Chondrocyte (in vitro differentiated cells): ENCODE results near the gene PDCD4. TPM values are rescaled to one million over a fixed set of nuclear protein-coding genes. Genes with fewer than 3 reads are reported as not detected.

Source experiments
- DNase-seq: peaks from one replicate; pipeline ENCODE4 v3.0.0; 2021; ENCODE audit warnings: mixed read lengths, low spot score
- H3K27ac Mint-ChIP-seq: one replicate; pipeline ENCODE4 v1.8.0; 2021; ENCODE audit warnings: mild to moderate bottlenecking, moderate library complexity, mixed read lengths; ENCODE audit not compliant: unreplicated experiment
- H3K27me3 Mint-ChIP-seq: 2 replicates; pipeline ENCODE4 v1.8.0; 2021; ENCODE audit warnings: low read depth, mixed read lengths
- H3K36me3 Mint-ChIP-seq: 2 replicates; pipeline ENCODE4 v1.8.0; 2021; ENCODE audit warnings: low read depth, mixed read lengths
- H3K4me1 Mint-ChIP-seq: 2 replicates; pipeline ENCODE4 v1.8.0; 2021; ENCODE audit warnings: low read depth, mild to moderate bottlenecking, mixed read lengths
- H3K4me3 Mint-ChIP-seq: one replicate; pipeline ENCODE4 v1.8.0; 2021; ENCODE audit warnings: mild to moderate bottlenecking, moderate library complexity, mixed read lengths; ENCODE audit not compliant: unreplicated experiment
- H3K9me3 Mint-ChIP-seq: 2 replicates; pipeline ENCODE4 v1.8.0; 2021; ENCODE audit warnings: low read depth, mixed read lengths
- total RNA-seq: library from RNA; stranded (reverse); gene quantifications from 3 replicates; pipeline ENCODE4 v1.2.1, GENCODE V29; 2021
- TF ChIP-seq, protein P1 (sequence below): fragments of 200-600 bp; sonication (generic); IDR thresholded peaks from 2 replicates; pipeline ENCODE4 v1.5.0; 2021; ENCODE audit warnings: antibody characterized with exemption, mild to moderate bottlenecking, moderate library complexity

PDCD4 gene
- total RNA-seq, 1 donor from 2014 or later, result 80.3 TPM

DNA sequence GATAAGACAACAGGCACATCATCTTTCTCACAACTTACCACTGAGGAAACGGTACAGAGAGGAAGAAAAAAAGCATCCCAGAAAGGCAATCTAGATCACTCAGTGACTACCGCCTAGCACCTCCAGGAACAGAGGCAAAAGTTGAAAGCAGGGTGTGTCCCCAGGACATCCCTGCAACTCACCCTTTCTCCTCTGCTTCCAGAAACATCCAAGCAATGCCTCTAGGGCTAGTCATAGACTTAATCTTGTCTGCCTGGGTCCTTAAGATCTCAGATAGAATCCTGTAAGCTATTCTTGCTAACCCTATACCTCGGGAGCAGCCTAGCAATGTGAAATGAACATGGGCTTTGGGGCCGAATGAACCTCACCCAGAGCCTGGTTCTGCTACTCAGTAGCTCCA, 18.8 kb upstream of the PDCD4 start:
- H3K4me3 Mint-ChIP-seq, result no peak overlapping the region
- peaks cover 9% of the 10 kb centered on the region for H3K4me1 Mint-ChIP-seq
- TF ChIP-seq, protein P1, sequence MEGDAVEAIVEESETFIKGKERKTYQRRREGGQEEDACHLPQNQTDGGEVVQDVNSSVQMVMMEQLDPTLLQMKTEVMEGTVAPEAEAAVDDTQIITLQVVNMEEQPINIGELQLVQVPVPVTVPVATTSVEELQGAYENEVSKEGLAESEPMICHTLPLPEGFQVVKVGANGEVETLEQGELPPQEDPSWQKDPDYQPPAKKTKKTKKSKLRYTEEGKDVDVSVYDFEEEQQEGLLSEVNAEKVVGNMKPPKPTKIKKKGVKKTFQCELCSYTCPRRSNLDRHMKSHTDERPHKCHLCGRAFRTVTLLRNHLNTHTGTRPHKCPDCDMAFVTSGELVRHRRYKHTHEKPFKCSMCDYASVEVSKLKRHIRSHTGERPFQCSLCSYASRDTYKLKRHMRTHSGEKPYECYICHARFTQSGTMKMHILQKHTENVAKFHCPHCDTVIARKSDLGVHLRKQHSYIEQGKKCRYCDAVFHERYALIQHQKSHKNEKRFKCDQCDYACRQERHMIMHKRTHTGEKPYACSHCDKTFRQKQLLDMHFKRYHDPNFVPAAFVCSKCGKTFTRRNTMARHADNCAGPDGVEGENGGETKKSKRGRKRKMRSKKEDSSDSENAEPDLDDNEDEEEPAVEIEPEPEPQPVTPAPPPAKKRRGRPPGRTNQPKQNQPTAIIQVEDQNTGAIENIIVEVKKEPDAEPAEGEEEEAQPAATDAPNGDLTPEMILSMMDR, result no peak
- no peak for DNase-seq
- H3K27ac Mint-ChIP-seq, result no peak overlapping the region
- H3K27me3 Mint-ChIP-seq, result no peaks in the 10 kb centered on the region
- H3K36me3 Mint-ChIP-seq, result no peaks in the 10 kb centered on the region
- no peaks in the 10 kb centered on the region for H3K9me3 Mint-ChIP-seq

DNA sequence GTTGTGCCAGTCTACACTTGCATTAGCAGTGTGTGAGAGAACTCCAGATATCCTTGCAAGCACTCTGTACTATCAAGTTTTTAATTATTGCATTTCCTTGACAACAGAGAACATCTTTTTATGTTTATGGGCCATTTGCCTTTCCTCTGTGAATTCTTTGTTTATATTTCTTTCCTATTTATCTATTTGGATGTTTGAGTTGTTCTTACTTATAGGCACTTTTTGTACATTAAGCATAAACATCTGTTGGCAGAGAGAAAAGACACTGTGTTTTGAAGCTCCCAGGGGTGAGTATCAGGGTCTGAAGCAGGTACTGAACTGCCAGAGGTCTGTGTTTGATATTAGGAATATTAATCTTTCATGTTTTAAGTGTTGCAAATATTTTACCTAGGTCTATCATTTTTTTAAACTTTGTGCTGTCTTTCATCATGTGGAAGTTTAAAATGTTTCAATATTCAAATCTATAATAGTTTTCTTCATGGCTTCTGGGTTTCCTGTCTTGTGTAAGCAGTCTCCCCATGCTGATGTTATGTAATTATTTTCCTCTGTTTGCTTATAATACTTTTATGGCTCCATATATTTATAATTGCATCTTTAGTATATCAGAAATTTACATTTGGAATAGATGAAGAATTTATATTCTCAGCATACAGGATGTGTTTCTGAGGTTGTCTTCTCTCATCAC, 17.7 kb upstream of the PDCD4 start:
- Mint-ChIP-seq H3K27ac (no peak overlapping the region), H3K36me3 (no peaks in the 10 kb centered on the region), H3K27me3 (no peaks in the 10 kb centered on the region), H3K4me3 (no peak overlapping the region), H3K4me1 (peaks cover 9% of the 10 kb centered on the region), H3K9me3 (no peaks in the 10 kb centered on the region)
- DNase-seq, result no peak
- TF ChIP-seq, protein P1, result no peak

DNA sequence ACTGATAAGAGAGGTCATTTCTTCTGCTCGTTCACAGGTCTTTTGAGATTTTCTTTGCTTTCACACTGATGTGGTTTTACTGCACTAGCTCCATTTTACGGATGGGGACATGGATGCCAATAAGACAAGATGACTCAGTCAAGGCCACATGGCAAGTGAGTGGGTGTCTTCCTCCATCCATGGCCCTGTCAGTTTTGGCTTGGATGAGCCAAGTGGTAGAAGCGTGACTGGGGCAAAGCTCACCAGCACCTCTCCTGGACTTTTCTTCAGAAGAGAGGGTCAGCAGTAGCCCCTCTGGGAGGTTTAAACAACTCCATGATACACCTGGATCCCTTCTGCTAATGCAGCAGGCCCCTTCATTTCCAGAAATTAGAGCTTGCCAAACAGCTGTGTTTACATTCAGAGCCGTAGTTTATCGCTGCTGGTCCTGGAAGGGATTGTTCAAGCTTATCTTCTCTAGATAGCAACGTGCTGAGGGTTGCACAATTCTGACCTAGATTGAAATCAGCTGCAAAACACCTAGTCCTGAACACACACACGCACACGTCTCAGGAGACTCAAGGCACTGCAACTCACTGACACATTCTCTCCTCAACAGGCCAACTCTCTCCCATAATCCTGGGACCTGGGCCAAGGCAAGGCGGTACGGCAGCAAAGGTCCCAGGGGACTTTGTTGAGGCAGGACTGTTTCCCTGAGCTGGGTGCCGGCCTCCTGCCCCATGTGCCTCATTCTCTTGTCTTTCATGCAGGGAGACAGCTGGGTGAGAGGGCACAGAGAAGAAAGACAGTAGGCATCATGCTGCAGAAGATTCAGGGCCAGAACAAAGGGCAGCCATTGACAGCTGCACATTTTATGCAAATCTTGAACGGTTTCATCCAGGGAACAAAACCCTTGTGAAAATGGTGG, 14.2 kb upstream of the PDCD4 start:
- Mint-ChIP-seq H3K27me3 (no peaks in the 10 kb centered on the region), H3K9me3 (no peaks in the 10 kb centered on the region), H3K27ac (no peak overlapping the region), H3K36me3 (no peaks in the 10 kb centered on the region), H3K4me1 (peaks cover 22% of the 10 kb centered on the region), H3K4me3 (no peak overlapping the region)
- DNase-seq, result no peak
- TF ChIP-seq, protein P1, result no peak

DNA sequence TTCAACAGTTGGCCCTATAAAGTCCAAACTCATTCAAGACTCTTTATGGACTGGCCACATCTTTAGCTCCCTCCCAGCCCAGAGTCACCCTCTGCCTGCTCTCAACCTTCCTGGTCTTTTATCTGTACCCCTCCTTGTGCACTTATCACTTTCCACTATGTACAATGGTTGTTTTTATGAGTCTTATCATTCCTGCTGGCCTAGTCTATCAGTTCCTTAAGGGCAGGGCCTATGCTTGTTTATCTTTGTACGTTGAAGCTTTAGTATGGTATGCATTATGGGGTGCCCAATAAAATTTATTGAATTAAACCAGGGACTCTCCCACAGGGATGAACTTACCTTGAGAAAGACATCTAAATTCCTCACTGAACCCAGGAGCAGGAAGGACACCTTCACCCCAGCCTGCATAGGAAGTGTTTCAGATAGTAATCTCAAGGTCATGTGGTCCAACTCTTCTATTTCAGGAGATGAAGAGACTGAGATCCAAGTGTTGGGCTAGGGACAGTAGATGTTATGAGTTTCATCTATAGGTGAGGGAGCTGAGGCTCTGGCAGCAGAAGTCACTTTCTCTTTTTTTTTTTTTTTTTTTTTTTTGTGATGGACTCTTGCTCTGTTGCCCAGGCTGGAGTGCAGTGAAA, 13.3 kb upstream of the PDCD4 start:
- Mint-ChIP-seq H3K4me1 (peaks cover 22% of the 10 kb centered on the region), H3K27ac (no peak overlapping the region), H3K9me3 (no peaks in the 10 kb centered on the region), H3K36me3 (no peaks in the 10 kb centered on the region), H3K27me3 (no peaks in the 10 kb centered on the region), H3K4me3 (no peak overlapping the region)
- DNase-seq, result no peak
- TF ChIP-seq, protein P1, result no peak
